ENCODE results near the gene ADNP.

The ADNP gene

DNA sequence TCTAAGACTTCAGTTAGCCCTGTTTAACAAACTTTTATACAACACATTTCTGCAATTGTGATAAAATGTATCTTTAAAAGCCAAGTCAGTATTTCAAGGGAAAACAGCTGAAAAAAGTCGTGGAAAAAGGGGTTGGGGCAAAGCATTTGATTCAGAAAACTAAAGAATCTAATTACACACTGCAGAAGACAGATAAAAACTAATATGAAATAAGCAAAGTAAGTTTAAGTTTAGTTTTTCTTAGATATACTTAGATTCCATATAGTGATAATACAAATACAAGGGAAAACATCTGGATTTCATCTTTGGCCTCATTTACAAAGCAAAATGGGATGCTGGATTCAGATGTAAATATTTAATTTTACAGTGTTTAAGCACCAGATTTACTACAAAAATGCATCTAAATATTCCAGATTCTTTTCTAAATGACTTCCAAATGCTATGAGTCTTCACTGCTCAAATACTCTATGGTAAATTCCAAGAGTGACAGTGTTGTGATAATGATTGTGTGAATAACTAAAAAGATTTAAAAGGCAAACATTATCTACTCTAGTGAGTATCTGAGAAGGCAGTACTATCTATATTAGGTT lies 1.5 kb upstream of the ADNP start:
- DNase-seq (ENCODE audit: low read depth in 2 of 2, low spot score in 1 of 2), result no peak

- DNase-seq (ENCODE audit: low read depth in 2 of 2, low spot score in 1 of 2), result no peak
Observed at GRCh38 chr20:50932016-50932485, 814 bp upstream of the ADNP start.

GRCh38 chr20:50930976-50931305 lies 296 bp downstream of the ADNP start:
- no peak for DNase-seq (ENCODE audit: low read depth in 2 of 2, low spot score in 1 of 2)

- no peak for DNase-seq (ENCODE audit: low read depth in 2 of 2, low spot score in 1 of 2)
Observed at GRCh38 chr20:50930139-50930975, 880 bp downstream of the ADNP start.

GRCh38 chr20:50929299-50930138 lies 1.7 kb downstream of the ADNP start:
- DNase-seq (ENCODE audit: low read depth in 2 of 2, low spot score in 1 of 2), result peak; percentile 71 to 77

- no peak for DNase-seq (ENCODE audit: low read depth in 2 of 2, low spot score in 1 of 2)
Observed at GRCh38 chr20:50928469-50928868, 2.8 kb downstream of the ADNP start.

- no peak for DNase-seq (ENCODE audit: low read depth in 2 of 2, low spot score in 1 of 2)
Observed at GRCh38 chr20:50926530-50926929, 4.7 kb downstream of the ADNP start.

DNA sequence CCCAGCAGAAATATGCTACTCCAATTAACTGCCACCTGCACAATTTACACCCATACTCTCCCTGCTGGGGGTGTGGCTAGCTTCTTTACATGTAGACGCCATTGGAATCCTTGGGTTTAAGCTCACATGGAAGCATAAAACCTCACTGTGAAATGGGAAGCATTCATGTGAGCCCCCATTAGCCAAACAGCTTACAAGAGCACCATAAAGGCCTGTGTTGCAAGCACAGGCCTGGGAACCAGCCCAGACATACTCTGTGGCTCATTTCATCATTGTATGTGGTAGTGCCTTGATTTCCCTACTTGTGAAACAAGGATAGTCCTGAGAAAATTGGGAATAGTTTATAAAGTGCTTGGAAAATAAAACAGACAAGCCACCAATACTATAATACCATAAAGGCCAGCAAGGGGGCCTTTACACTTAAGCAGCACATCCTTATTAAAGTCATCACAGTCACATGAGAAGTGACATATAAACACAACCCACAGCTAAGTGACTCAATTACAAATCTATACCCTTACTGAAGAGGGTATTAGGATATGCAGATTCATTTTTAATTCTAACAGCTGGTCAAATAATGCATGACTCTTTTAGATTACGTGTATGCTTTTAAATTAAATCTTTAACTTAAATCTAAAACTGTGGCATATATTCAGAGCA lies 6.8 kb downstream of the ADNP start:
- no peak for DNase-seq (ENCODE audit: low read depth in 2 of 2, low spot score in 1 of 2)

DNA sequence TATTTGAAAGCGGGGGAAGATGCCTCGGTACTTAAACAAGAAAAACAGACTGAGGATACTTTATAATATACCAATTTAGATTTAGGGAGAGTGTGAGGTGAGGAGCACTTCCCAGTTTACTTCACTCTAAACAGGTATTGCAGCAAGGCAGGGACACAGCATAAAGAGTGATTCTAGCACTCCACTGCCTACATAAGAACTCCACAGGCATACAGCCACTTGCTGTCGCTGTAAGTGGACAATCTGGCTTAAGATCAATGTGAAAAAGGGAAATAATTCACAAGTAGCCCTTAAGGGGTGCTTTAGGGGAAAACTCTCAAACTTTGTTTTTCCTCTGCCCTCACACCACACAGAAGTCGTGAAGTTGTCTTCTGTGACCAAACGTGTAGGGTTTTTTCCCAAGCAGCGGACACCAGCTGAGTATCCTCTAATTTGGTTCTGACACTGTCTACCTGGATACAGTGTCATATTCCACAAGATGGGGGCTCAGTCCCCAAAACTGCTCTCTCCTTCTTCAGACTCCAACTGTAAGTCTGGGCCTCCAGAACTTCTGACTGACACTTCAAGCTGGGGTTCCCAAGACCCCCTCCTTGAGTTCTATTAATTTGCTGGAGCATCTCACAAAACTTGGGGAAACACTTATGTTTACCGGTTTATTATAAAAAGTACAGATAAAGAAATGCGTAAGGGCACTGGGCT lies 9.3 kb downstream of the ADNP start:
- DNase-seq (ENCODE audit: low read depth in 2 of 2, low spot score in 1 of 2), result no peak

GRCh38 chr20:50920997-50921396 lies 10.2 kb downstream of the ADNP start:
- no peak for DNase-seq (ENCODE audit: low read depth in 2 of 2, low spot score in 1 of 2)

DNA sequence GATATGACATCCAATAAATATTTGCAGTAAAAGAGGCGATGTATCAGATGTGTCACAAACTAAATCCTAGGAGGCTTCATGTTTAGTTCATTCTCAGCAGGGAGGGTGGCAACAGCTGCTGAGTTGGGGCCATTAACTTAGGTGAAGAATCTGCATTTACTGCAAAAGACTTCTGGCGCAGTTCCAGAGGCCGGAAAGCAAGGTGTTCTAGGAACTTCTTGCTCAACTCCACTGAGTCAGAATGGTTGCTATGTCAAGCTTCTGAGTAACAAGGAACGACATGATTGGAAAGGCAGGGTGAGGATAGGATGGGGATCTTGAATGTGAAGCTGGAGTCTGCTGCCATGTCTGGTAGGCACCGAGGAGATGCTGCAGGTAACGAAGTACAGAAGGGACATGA lies 11.7 kb downstream of the ADNP start:
- no peak for DNase-seq (ENCODE audit: low read depth in 2 of 2, low spot score in 1 of 2)

- no peak for DNase-seq (ENCODE audit: low read depth in 2 of 2, low spot score in 1 of 2)
Observed at GRCh38 chr20:50918403-50918802, 12.8 kb downstream of the ADNP start.

- DNase-seq (ENCODE audit: low read depth in 2 of 2, low spot score in 1 of 2), result no peak
Observed at GRCh38 chr20:50916934-50917333, 14.3 kb downstream of the ADNP start.

DNA sequence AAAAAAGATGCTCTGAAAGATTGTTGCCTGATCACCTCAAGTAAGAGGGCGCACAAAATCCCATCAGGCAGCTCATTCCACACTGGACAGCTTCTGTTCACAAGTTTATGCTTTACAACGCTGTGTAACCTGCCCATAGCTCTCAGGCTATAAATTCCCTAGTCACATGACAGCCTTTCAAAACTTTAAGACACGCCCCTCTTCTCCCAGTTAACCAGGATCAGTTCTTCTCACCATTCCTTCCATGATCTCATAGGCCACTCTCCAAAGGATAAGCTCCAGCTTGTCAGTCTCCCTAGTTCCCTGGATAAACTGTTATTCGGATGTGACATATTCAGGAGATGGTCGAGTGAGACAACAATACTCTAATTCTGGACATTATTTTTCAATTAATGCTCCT lies 15.0 kb downstream of the ADNP start:
- DNase-seq (ENCODE audit: low read depth in 2 of 2, low spot score in 1 of 2), result no peak

- DNase-seq (ENCODE audit: low read depth in 2 of 2, low spot score in 1 of 2), result no peak
Observed at GRCh38 chr20:50915424-50915823, 15.8 kb downstream of the ADNP start.

GRCh38 chr20:50913690-50914375 lies 17.4 kb downstream of the ADNP start:
- DNase-seq (ENCODE audit: low read depth in 2 of 2, low spot score in 1 of 2), result no peak

GRCh38 chr20:50911716-50912115 lies 19.5 kb downstream of the ADNP start:
- DNase-seq (ENCODE audit: low read depth in 2 of 2, low spot score in 1 of 2), result no peak

DNA sequence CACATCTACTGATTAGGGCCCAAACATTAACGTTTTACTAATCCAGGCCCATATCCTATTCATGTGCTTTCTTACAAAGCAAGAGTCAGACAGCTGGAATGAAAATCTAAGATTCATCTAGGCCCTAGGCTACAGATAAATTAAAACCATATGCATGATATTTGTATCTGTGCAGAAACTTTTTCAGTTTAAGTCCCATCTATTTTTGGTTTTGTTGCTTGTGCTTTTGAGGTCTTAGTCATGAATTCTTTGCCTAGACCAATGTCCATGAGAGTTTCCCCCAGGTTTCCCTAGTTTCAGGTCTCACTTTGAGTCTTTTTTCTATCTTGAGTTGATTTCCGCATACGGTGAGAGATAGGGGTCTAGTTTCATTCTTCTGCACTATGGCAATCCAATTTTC lies 20.2 kb downstream of the ADNP start:
- no peak for DNase-seq (ENCODE audit: low read depth in 2 of 2, low spot score in 1 of 2)

- no peak for DNase-seq (ENCODE audit: low read depth in 2 of 2, low spot score in 1 of 2)
Observed at GRCh38 chr20:50909413-50909812, 21.8 kb downstream of the ADNP start.

DNA sequence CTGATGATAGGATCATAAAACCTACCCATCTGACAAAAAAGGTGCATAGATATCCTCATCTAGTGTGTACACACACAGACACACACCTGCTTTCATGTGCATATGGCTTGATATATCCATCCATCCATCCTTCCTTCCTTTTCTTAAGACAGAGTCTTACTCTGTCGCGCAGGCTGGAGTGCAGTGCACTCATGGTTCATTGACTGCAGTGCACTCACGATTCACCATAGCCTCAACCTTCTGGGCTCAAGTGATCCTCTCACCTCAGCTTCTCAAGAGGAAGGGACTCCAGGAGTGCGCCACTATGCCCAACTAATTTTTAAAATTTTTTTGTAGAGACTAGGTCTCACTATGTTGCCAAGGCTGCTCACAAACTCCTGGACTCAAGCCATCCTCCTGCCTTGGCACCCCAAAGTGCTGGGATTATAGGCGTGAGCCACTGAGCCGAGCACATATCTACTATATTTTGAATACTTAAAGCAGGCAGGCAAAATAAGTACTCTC lies 27.1 kb downstream of the ADNP start:
- DNase-seq (ENCODE audit: low read depth in 2 of 2, low spot score in 1 of 2), result no peak

All from stimulated activated CD8-positive, alpha-beta memory T cell treated with anti-CD3 and anti-CD28 coated beads, Interleukin-4, amount 100 ng/mL, for 4 hours (primary cell).